Astrocyte (in vitro differentiated cells and primary cell): ENCODE results near the gene KCNB1.

Experiments used
- EZH2 ChIP-seq: IDR thresholded peaks from 2 replicates; pipeline ENCODE4 v1.6.1; 2012; ENCODE audit warnings: mild to moderate bottlenecking, low read length, inconsistent platforms; ENCODE audit not compliant: insufficient read depth
- TF ChIP-seq, protein P1 (sequence below): IDR thresholded peaks from 2 replicates; pipeline ENCODE4 v1.5.1; 2011; ENCODE audit warnings: low read depth, mild to moderate bottlenecking, inconsistent platforms, low read length, moderate library complexity; ENCODE audit not compliant: insufficient read depth

DNA sequence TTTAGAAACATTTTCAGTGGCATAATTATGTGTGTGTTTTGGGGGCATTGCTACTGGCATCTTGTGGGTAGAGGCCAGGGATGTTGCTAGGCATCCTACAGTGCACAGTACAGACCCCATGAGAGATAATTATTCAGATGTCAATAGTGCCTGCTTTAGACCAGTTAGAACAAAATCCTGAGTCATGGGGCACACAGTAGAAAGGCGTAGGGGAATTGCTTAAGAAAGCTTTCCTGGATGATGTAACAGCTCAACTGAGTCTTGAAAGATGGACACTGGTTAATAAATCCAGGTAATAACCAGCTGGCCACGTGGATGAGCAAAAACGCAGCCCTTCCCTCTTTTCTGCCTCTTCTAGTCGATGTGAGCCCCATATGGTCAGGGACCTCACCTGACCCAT, 51.1 kb downstream of the KCNB1 start:
- TF ChIP-seq, protein P1, sequence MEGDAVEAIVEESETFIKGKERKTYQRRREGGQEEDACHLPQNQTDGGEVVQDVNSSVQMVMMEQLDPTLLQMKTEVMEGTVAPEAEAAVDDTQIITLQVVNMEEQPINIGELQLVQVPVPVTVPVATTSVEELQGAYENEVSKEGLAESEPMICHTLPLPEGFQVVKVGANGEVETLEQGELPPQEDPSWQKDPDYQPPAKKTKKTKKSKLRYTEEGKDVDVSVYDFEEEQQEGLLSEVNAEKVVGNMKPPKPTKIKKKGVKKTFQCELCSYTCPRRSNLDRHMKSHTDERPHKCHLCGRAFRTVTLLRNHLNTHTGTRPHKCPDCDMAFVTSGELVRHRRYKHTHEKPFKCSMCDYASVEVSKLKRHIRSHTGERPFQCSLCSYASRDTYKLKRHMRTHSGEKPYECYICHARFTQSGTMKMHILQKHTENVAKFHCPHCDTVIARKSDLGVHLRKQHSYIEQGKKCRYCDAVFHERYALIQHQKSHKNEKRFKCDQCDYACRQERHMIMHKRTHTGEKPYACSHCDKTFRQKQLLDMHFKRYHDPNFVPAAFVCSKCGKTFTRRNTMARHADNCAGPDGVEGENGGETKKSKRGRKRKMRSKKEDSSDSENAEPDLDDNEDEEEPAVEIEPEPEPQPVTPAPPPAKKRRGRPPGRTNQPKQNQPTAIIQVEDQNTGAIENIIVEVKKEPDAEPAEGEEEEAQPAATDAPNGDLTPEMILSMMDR = no peak
- no peak for TF ChIP-seq EZH2
